GM21515 (cell line): ENCODE data around the gene TRIM34.
A peak's percentile ranks its signal among the peaks of the same experiment; 100 is the strongest.
"Not testable (repeated sequence)": the region's sequence is repeated elsewhere in the genome, so short reads cannot be mapped to it uniquely, and the experiment has no call there.

Experiments used
- ATAC-seq: cut with Tn5 transposase; IDR thresholded peaks from one replicate; pipeline ENCODE4 v1.9.1; 2021; ENCODE audit not compliant: unreplicated experiment

Gene TRIM34

GRCh38 chr11:5684036-5684645 is 59.3 kb downstream of the TRIM34 start:
- peak; percentile 19 for ATAC-seq

- peak; percentile 72 for ATAC-seq
Observed at GRCh38 chr11:5684646-5685362, 60.0 kb downstream of the TRIM34 start, which contains the start of gene TRIM5. TSS of gene TRIM5 (minus strand) at chr11:5685074. CDS start at chr11:5680177, 4,897 bp downstream.

DNA sequence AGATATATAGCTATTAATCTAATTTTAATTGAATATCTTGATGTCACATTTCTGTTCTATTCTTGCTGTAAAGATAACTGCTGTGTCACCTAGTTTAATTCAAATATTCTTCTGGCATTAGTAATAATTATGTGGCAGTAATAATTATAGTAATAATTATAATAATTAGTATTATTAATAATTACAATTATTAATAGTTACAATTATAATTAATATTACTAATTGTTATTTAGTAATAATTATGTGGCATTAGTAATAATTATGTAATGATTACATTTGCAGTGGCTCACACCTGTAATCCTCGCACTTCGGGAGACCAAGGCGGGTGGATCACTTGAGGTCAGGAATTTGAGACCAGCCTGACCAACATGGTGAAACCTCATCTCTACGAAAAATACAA is 61.6 kb downstream of the TRIM34 start:
- ATAC-seq, result no peak

- ATAC-seq, result no peak
Observed at GRCh38 chr11:5688482-5688881, 63.7 kb downstream of the TRIM34 start.

GRCh38 chr11:5689551-5689983 is 64.8 kb downstream of the TRIM34 start, which contains the start of gene TRIM22:
TSS of gene TRIM22 (plus strand) at chr11:5689790. CDS start at chr11:5696233, 6,443 bp downstream.
- ATAC-seq, result peak; percentile 73

- ATAC-seq, result no peak
Observed at GRCh38 chr11:5690216-5690615, 65.4 kb downstream of the TRIM34 start.

DNA sequence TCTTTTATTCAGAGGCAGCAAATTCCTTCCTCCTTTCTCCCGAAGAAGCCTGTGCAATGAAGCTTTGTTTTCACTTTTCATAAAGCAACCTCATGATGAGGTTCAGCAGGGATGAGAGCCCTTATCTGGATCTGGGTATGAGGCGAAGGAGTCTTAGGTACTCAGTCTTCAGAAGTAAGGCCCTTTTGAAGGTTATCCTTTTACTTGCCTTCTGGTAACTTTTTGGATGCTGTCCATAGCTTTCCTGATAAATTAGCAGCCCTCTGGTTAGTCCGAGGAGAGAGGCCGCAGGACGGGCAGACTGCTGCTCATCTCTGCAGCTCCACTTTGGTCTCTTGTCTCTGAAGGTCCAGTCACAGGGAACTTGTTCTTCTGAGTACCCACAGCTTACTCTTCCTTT is 65.9 kb downstream of the TRIM34 start:
- ATAC-seq, result no peak

DNA sequence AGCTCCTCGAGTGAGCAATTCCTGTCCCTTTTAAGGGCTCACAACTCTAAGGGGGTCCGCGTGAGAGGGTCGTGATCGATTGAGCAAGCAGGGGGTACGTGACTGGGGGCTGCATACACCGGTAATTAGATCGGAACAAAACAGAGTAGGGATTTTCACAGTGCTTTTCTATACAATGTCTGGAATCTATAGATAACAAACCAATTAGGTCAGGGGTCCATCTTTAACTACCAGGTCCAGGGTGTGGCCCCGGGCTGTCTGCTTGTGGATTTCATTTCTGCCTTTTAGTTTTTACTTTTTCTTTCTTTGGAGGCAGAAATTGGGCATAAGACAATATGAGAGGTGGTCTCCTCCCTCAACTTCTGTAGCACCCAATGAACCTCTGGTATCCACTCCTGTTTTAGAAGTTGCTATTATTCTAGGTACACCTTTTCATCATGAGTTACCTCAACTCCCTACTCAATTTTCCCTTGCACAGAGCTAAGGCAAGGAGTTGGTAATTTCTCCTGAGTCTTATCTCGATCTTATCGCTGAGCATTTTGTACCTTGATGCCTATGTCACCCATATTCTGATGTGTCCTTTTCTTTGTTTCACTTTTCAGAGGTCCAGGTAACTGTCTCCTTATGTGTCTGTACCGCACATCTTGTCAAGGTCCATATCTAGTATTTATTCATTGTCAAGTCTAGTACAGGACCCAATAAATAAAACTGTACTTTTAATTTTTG is 66.6 kb downstream of the TRIM34 start:
- not testable (repeated sequence) for ATAC-seq

GRCh38 chr11:5691964-5692361 is 67.2 kb downstream of the TRIM34 start:
- no peak for ATAC-seq
